ENCODE results near the gene NTM.

DNA sequence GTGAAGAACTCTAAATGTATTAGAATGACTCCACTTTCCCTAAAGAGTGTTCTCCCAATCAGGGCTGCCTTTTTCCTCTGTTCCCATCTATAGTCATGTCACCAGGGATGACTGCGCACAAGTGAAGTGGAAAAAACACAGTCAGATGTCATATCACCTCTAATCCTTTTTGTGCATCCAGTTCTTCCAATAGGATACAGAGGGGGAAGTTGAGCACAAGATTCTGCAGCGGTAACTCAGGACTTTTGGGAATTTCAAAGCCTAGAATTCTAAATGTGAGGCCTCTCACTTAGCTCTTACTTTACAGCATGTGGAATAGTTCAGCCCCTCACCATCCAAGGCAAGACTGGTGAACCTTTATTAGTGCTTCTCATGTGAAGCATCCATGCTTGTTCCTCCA lies 602.6 kb downstream of the NTM start:
- TF ChIP-seq, protein P1, sequence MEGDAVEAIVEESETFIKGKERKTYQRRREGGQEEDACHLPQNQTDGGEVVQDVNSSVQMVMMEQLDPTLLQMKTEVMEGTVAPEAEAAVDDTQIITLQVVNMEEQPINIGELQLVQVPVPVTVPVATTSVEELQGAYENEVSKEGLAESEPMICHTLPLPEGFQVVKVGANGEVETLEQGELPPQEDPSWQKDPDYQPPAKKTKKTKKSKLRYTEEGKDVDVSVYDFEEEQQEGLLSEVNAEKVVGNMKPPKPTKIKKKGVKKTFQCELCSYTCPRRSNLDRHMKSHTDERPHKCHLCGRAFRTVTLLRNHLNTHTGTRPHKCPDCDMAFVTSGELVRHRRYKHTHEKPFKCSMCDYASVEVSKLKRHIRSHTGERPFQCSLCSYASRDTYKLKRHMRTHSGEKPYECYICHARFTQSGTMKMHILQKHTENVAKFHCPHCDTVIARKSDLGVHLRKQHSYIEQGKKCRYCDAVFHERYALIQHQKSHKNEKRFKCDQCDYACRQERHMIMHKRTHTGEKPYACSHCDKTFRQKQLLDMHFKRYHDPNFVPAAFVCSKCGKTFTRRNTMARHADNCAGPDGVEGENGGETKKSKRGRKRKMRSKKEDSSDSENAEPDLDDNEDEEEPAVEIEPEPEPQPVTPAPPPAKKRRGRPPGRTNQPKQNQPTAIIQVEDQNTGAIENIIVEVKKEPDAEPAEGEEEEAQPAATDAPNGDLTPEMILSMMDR (IDR thresholded peaks at IDR 0.05), result no peak
- no peak for TF ChIP-seq POLR2A (IDR thresholded peaks at IDR 0.05)

Data from uterus (tissue), 2 donors.